Mesothelial cell of epicardium (in vitro differentiated cells): Measurements from ENCODE around the gene DIAPH3. TPM values are rescaled to one million over a fixed set of nuclear protein-coding genes. Genes with fewer than 3 reads are reported as not detected.
"Not testable (repeated sequence)": the region's sequence is repeated elsewhere in the genome, so short reads cannot be mapped to it uniquely, and the experiment has no call there.

Experiments used
- DNase-seq, 2 experiments: peaks; one replicate each; pipeline ENCODE4 v3.0.0; 2021; ENCODE audit warnings: low spot score in 2 of 2; ENCODE audit not compliant: unreplicated experiment in 2 of 2
- H3K27ac Mint-ChIP-seq: 2 replicates; pipeline ENCODE4 v1.8.0; 2021; ENCODE audit warnings: mixed read lengths
- H3K27me3 Mint-ChIP-seq: 2 replicates; pipeline ENCODE4 v1.8.0; 2021; ENCODE audit warnings: low read depth, mixed read lengths
- H3K36me3 Mint-ChIP-seq: 2 replicates; pipeline ENCODE4 v1.8.0; 2021; ENCODE audit warnings: mixed read lengths
- H3K4me1 Mint-ChIP-seq: 2 replicates; pipeline ENCODE4 v1.8.0; 2021; ENCODE audit warnings: mixed read lengths
- H3K4me3 Mint-ChIP-seq: 2 replicates; pipeline ENCODE4 v1.8.0; 2021; ENCODE audit warnings: mild to moderate bottlenecking, moderate library complexity, mixed read lengths
- H3K9me3 Mint-ChIP-seq: 2 replicates; pipeline ENCODE4 v1.8.0; 2021; ENCODE audit warnings: mixed read lengths
- total RNA-seq: library from RNA; stranded (reverse); gene quantifications from 3 replicates; pipeline ENCODE4 v1.2.1, GENCODE V29; 2021
- TF ChIP-seq, protein P1 (sequence below): fragments of 200-600 bp; sonication (generic); IDR thresholded peaks from one replicate; pipeline ENCODE4 v1.5.0; 2021; ENCODE audit warnings: antibody characterized with exemption; ENCODE audit not compliant: unreplicated experiment

DIAPH3 gene
- total RNA-seq, 1 donor from 2014 or later, result 16.8 TPM

DNA sequence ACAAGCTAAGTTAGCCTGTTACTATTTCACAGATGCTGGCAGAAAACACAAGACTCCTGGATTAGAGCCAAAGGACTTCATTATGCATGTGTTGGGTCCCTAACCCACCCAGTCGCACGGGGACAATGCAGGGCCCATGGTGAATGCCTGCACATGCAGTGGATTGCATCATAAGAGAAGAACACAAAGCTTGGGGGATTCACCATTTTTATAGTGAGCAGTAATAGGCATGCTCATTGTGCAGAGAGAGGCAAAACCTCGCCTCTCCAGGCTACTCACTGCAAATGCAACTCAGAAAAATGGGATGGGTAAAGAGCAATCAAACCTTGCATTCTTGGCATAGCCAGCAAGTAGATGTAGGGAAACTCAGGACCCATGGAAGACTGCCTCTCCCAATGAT is 115.8 kb downstream of the DIAPH3 start:
- Mint-ChIP-seq H3K27ac (peak overlapping the region; percentile 43), H3K36me3 (peaks cover 8% of the 10 kb centered on the region)

DNA sequence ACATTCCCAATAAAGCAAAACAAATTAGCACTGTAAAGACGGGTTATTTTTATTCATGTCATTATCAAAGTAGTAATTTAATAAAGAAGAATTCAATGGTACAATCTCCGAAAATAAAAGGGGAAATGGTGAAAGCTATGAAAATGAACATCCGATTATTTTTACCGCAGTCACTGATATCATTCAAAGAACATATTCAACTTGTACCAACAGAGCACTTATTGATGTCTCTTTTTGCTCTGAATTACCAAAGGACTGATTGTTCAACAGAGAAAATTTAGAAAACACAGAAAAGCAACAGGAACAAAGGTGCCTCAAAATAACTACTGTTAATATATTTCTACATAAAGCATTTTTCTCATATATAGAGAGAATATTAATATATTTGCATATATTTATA is 119.4 kb downstream of the DIAPH3 start:
- peaks cover 8% of the 10 kb centered on the region for H3K36me3 Mint-ChIP-seq
- peaks cover 5% of the 10 kb centered on the region for H3K9me3 Mint-ChIP-seq
- H3K27me3 Mint-ChIP-seq, result no peaks in the 10 kb centered on the region
- peaks cover 11% of the 10 kb centered on the region for H3K4me1 Mint-ChIP-seq
- H3K4me3 Mint-ChIP-seq, result no peak overlapping the region
- TF ChIP-seq, protein P1, sequence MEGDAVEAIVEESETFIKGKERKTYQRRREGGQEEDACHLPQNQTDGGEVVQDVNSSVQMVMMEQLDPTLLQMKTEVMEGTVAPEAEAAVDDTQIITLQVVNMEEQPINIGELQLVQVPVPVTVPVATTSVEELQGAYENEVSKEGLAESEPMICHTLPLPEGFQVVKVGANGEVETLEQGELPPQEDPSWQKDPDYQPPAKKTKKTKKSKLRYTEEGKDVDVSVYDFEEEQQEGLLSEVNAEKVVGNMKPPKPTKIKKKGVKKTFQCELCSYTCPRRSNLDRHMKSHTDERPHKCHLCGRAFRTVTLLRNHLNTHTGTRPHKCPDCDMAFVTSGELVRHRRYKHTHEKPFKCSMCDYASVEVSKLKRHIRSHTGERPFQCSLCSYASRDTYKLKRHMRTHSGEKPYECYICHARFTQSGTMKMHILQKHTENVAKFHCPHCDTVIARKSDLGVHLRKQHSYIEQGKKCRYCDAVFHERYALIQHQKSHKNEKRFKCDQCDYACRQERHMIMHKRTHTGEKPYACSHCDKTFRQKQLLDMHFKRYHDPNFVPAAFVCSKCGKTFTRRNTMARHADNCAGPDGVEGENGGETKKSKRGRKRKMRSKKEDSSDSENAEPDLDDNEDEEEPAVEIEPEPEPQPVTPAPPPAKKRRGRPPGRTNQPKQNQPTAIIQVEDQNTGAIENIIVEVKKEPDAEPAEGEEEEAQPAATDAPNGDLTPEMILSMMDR, result no peak
- DNase-seq, result no peak
- no peak overlapping the region for H3K27ac Mint-ChIP-seq

More for the DNA sequence above, 115.8 kb downstream of the DIAPH3 start:
- no peak for DNase-seq
- Mint-ChIP-seq H3K27me3 (no peaks in the 10 kb centered on the region), H3K4me1 (peaks cover 18% of the 10 kb centered on the region), H3K9me3 (peaks cover 5% of the 10 kb centered on the region), H3K4me3 (no peak overlapping the region)
- TF ChIP-seq, protein P1, result no peak

DNA sequence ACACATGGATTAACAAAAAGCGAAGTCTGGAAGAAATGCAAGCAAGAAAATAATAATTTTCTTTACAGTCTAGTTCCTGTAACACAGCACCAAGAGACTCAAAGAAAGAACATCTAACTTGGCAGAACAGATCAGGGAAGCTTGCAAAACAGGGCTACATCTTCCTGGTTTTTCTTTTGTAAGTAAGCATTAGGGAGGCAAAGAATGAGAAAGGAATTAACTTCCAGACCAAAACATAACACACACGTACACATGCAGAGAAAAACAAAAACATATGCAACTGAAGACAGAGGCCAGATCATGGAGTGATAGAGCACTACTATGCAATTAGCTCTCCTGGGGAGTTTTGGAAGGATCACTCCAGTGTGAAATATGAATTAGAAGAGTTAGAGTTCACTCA is 120.5 kb downstream of the DIAPH3 start:
- Mint-ChIP-seq H3K9me3 (peaks cover 5% of the 10 kb centered on the region), H3K4me1 (peaks cover 11% of the 10 kb centered on the region), H3K27me3 (no peaks in the 10 kb centered on the region), H3K4me3 (no peak overlapping the region), H3K36me3 (peaks cover 8% of the 10 kb centered on the region), H3K27ac (peak overlapping the region; percentile 34)
- TF ChIP-seq, protein P1, result no peak
- DNase-seq, result no peak

DNA sequence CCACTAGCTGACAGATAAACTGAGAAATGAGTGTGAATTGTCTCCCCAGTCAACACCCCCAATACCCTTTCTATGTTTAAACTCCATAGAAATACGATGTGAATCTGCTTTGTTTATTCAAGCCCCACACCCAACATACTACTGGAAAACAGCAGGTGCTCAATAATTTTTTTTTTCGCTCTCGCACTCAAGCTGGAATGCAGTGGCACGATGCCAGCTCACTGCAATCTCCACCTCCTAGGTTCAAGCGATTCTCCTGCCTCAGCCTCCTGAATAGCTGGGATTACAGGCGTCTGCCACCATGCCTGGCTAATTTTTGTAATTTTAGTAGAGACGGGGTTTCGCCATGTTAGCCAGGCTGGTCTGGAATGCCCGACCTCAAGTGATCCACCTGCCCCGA is 123.1 kb downstream of the DIAPH3 start:
- H3K27ac Mint-ChIP-seq, H3K27me3 Mint-ChIP-seq, H3K4me3 Mint-ChIP-seq, H3K4me1 Mint-ChIP-seq, DNase-seq, H3K36me3 Mint-ChIP-seq, H3K9me3 Mint-ChIP-seq: not testable (repeated sequence)

DNA sequence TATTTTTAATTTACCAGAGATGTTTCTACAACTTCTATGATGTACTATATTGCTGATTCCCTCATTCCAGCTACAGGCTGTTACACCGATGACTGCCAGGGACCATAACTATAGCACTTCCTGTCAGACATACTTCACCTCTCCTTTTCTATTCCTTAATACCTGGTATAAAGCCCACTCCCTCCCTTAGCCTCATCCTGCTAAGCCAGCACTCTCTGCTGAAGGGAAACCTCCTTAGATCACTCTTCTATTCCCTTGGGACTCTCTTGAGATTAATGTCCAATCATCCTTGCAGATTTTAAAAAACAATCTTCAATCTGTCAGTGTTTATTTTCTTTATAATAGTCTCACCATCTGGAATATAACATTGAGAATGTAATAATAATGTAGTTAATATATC is 127.9 kb downstream of the DIAPH3 start:
- H3K36me3 Mint-ChIP-seq, result peaks cover 8% of the 10 kb centered on the region
- TF ChIP-seq, protein P1, result no peak

DNA sequence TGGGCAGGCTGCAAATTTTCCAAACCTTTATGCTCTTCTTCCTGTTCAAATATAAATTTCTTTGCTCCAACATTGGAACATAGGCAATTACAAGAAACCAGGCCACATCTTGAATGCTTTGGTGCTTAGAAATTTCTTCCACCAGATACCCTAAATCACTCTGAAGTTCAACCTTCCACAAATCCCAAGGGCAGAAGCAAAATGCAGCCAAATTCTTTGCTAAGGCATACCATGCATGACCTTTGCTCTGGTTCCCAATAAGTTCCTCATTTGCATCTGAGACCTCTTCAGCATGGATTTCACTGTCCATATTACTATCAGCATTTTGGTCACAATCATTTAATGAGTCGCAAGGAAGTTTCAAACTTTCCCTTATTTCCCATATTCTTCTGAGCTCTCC is 130.9 kb downstream of the DIAPH3 start:
- DNase-seq, result no peak
- no peak overlapping the region for H3K27ac Mint-ChIP-seq
- no peaks in the 10 kb centered on the region for H3K4me1 Mint-ChIP-seq
- no peaks in the 10 kb centered on the region for H3K27me3 Mint-ChIP-seq
- peaks cover 8% of the 10 kb centered on the region for H3K36me3 Mint-ChIP-seq
- no peak overlapping the region for H3K4me3 Mint-ChIP-seq
- TF ChIP-seq, protein P1, result no peak
- H3K9me3 Mint-ChIP-seq, result no peaks in the 10 kb centered on the region

More for the DNA sequence above, 127.9 kb downstream of the DIAPH3 start:
- Mint-ChIP-seq H3K27me3 (no peaks in the 10 kb centered on the region), H3K4me3 (no peak overlapping the region), H3K4me1 (no peaks in the 10 kb centered on the region), H3K27ac (no peak overlapping the region), H3K9me3 (no peaks in the 10 kb centered on the region)
- no peak for DNase-seq
